Activated CD8-positive, alpha-beta memory T cell treated with anti-CD3 and anti-CD28 coated beads, Interleukin-2, amount 50 U/mL, for 48 hours (primary cell): ENCODE results near the gene TMEM39B.
"Not testable (repeated sequence)": the region's sequence is repeated elsewhere in the genome, so short reads cannot be mapped to it uniquely, and the experiment has no call there.

ENCODE experiments used
- DNase-seq: peaks from one replicate; pipeline ENCODE4 v3.0.0-alpha.2; 2020

TMEM39B gene

GRCh38 chr1:32071758-32072621 is 749 bp upstream of the TMEM39B start:
- DNase-seq, result no peak

GRCh38 chr1:32073299-32074229 is 825 bp downstream of the TMEM39B start:
- no peak for DNase-seq

GRCh38 chr1:32074841-32075240 is 2.1 kb downstream of the TMEM39B start:
- DNase-seq, result no peak

GRCh38 chr1:32077451-32077850 is 4.7 kb downstream of the TMEM39B start:
- no peak for DNase-seq

DNA sequence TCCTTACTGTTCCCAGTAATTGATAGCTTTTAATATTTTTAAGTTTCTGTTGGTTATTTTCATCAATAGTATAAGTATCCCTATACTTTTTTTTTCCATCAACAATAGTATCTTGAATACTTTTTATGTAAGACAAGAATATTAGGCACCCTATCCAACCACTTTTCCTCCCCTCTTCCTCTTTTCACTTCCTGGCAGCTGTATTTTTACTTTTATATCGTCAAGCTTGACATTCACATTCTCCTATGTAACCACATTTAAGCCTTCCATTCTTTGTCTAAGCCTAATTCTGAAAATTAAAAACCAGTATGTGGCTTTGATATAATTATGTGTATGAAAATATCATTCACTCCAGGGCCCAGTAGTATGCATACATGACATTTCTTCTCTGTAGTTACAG is 9.3 kb downstream of the TMEM39B start:
- DNase-seq, result no peak

DNA sequence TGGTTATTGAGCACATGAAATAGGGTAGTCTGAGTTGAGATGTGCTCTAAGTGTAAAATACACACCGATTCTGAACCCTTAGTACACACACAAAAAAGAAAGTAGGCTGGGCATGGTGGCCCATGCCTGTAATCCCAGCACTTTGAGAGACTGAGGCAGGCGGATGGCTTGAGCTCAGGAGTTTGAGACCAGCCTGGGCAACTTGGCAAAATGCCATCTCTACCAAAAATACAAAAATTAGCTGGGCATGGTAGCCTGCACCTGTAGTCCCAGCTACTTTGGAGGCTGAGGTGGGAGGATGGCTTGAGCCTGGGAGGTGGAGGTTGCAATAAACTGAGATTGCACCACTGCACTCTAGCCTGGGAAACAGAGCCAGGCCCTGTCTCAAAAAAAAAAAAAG is 13.6 kb downstream of the TMEM39B start:
- DNase-seq, result not testable (repeated sequence)

DNA sequence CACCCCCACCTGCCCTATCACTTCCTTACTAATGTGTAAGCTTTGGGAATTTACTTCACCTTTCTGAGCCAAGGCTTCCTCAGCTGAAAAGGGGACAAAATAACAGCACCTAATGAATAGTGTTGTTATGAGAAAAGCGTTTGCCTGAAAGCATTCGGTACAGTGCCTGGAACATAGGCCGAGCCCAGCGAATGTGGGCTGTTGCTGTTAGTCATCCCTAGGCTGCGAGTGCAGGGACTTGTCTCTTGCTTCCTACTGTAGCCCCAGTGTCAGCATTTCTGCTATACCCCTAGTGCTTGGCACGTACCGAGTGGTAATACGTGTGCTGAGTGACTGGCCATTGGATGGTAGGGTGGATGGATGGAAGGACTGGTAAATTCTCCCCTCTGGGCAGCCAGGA is 18.4 kb downstream of the TMEM39B start:
- DNase-seq, result no peak

DNA sequence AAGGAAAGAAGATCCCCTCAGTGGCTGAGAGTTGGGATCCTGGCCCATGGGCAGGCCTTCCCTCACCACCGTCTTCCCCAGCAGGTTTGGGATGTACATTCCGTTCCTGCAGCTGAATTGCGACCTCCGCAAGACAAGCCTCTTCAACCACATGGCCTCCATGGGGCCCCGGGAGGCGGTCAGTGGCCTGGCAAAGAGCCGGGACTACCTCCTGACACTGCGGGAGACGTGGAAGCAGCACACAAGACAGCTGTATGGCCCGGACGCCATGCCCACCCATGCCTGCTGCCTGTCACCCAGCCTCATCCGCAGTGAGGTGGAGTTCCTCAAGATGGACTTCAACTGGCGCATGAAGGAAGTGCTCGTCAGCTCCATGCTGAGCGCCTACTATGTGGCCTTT is 18.9 kb downstream of the TMEM39B start:
- DNase-seq, result no peak

- DNase-seq, result no peak
Observed at GRCh38 chr1:32094746-32095521, 22.2 kb downstream of the TMEM39B start.

GRCh38 chr1:32099426-32099825 is 26.7 kb downstream of the TMEM39B start:
- DNase-seq, result no peak

DNA sequence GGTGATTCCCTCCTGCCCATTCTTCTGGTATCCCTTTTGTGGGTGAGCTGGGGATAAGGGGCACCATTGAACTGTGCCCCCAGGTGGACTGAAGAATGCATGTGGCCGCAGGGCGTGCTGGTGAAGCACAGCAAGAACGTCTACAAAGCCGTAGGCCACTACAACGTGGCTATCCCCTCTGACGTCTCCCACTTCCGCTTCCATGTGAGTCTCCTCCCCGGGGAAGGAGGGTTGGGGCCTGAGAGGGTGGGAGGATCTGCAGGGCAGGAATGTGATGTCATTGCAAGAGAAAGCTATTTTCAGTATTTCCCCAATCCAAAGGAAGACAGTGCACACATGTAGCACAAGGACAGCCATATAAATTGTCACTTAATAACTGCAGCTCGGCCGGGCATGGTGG is 27.6 kb downstream of the TMEM39B start:
- no peak for DNase-seq

DNA sequence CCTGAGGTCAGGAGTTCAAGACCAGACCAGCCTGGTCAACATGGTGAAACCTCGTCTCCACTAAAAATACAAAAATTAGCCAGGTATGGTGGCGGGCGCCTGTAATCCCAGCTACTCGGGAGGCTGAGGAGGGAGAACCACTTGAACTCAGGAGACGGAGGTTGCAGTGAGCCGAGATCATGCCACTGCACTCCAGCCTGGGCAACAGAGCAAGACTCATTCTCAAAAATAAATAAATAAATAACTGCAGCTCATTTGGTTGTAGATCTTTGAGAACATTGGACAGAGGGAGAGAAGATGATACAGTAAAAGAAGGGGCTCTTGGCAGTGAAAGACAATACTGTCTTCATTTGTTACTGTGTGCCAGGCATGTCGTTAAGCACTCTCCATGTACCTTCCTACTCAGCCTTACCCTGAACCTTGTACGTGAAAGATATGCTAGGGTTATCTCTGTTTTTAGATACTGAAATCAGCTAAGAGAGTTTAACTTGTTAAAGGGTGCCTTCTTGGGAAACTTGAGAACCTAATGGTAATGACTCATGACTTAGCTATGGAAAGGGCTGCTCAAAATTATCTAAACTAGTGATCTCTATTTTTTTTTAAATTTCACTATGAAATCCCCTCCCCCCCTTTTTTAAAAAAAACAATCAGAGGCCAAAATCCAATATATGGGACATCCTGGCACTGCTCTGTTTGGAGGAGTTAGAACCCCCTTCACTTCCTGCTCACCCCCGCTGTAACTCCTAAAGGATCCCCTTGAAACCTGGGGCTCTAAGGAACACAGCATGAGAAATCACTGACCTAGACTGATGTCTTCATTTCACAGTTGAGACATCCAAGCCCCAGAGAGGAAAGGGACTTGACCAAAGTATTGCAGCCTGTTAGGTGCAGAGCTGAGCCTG is 28.3 kb downstream of the TMEM39B start:
- DNase-seq, result no peak

DNA sequence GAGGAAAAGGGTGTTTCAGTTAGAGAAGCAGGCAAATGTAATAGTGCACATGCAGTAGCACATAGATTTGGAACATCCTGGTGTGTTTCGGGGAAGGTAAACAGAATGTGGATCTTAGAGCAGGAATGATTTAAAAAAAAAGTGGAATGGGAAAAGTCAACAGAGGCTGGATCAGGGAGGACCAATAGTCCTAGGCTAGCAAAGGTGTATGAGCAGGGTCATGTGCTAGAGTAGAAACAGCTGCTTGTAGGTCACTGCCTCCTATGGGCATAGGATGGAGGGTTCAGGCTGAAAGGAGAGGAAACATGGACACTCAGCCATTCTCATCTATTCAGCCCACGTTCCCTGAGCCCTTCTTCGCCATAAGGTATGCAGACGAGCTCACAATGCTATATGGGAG is 31.4 kb downstream of the TMEM39B start:
- no peak for DNase-seq

DNA sequence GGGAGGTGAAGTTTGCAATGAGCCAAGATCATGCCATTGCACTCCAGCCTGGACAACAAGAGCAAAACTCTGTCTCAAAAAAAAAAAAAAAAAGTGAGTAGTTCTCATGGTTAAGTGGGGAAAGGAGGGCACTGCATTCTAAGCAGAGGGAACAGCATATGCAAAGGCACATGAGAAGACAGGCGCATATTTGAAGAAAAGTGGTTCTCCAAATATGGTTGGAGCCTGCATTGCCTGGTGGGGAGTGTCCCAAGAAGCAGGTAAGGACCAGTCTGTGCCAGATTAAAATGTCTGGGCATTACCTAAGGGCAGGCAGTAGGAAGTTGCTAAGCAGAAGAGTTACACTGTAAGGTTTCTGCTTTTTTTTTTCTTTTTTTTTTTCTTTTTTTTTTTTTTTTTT is 32.6 kb downstream of the TMEM39B start:
- no peak for DNase-seq

GRCh38 chr1:32106663-32107275 is 34.0 kb downstream of the TMEM39B start:
- DNase-seq, result no peak

- DNase-seq, result peak; percentile 89
Observed at GRCh38 chr1:32107742-32108661, 35.3 kb downstream of the TMEM39B start, which contains the start of gene KPNA6. Gene KPNA6 (plus strand): TSS chr1:32108056. CDS start chr1:32108131, 75 bp downstream.

GRCh38 chr1:32111040-32111623 is 38.4 kb downstream of the TMEM39B start:
- no peak for DNase-seq

DNA sequence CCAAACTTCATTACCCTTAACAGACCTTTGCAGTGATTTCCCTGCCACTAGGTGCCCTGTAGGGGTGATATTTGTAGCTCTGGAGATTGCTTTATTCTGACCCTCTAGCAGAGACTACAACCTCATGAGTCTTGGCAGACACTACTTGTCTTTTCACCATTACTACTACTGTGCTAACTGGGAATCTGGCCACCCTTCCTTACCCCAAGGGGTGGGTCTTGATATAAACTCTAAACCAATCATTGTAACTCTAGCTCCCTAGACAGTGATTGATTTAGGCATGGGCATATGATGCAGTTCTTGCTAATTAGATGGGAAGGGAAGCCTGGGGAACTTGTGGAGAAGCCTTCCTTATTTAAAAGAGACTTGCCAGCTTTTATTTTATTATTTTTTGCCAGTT is 39.0 kb downstream of the TMEM39B start:
- no peak for DNase-seq

DNA sequence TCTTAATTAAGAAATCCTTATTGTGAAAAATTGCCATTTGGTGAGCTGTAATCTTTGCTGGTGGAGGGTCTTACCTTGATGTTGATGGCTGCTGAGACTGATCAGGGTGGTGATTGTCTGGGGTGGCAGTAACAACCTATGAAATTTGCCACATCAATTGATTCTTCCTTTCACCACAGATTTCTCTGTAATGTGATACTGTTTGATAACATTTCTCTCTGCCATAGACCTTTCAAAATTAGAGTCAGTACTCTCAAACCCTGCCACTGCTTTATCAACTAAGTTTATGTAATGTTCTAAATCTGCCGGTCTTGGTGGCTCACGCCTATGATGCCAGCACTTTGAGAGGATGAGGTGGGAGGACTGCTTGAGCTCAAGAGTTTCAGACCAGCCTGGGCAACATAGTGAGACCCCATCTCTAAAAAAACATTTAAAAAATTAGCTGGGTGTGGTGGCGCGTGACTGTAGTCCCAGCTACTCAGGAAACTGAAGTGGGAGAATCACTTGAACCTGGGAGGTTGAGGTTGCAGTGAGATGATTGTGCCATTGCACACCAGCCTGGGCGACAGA is 40.2 kb downstream of the TMEM39B start:
- DNase-seq, result no peak
